IMR-90 (cell line): ENCODE measurements around the gene SYS1. TPM values are rescaled to one million over a fixed set of nuclear protein-coding genes. Genes with fewer than 3 reads are reported as not detected.

Source experiments
- ATAC-seq: fragments of 200-7000 bp; cut with Tn5 transposase; 2 replicates; pipeline ENCODE4 v1.9.1; 2020; ENCODE audit warnings: low read depth, mild to moderate bottlenecking, moderate library complexity
- BruUV-seq: library from RNA; stranded (reverse); fragments of 400-500 nt; replicated peaks from 2 replicates; lab custom pipeline; 2021; lab: Mats Ljungman, UMichigan
- CTCF ChIA-PET: fragments of 300-600 bp; formaldehyde crosslinking; extraction: SDS; loops from one replicate; lab custom pipeline; 2021; ENCODE audit warnings: antibody characterized with exemption; lab: Yijun Ruan, JAX
- POLR2A ChIA-PET: fragments of 300-600 bp; sonication (Branson Sonifier 250); formaldehyde crosslinking; loops from one replicate; lab custom pipeline; 2022; ENCODE audit warnings: antibody characterized with exemption; ENCODE audit not compliant: unreplicated experiment; lab: Charles Lee
- DNase-seq: peaks from one replicate; pipeline ENCODE4 v3.0.0; 2013
- H2AFZ ChIP-seq: replicated peaks from 2 replicates; pipeline ENCODE3; 2013; ENCODE audit warnings: low read length, mild to moderate bottlenecking; ENCODE audit not compliant: poor library complexity
- H2AK5ac ChIP-seq: 2 replicates; pipeline ENCODE4 v1.6.1; 2013; ENCODE audit warnings: low read depth, low read length, inconsistent platforms
- H2AK9ac ChIP-seq: replicated peaks from 2 replicates; pipeline ENCODE3; 2013; ENCODE audit warnings: mild to moderate bottlenecking, low read depth, low read length, moderate library complexity; ENCODE audit not compliant: poor library complexity
- H2BK120ac ChIP-seq: 2 replicates; pipeline ENCODE4 v1.6.1; 2013; ENCODE audit warnings: low read depth, low read length, inconsistent platforms
- H2BK15ac ChIP-seq: 3 replicates; pipeline ENCODE4 v1.6.1; 2013; ENCODE audit warnings: low read depth, low read length, inconsistent platforms
- H2BK20ac ChIP-seq: 2 replicates; pipeline ENCODE4 v1.6.1; 2013; ENCODE audit warnings: low read depth, mild to moderate bottlenecking, inconsistent platforms, low read length, moderate library complexity
- H2BK5ac ChIP-seq: 2 replicates; pipeline ENCODE4 v1.6.1; 2013; ENCODE audit warnings: mild to moderate bottlenecking, low read depth, low read length, inconsistent platforms; ENCODE audit not compliant: poor library complexity, severe bottlenecking
- H3K14ac ChIP-seq: replicated peaks from 2 replicates; pipeline ENCODE4 v1.6.1; 2013; ENCODE audit warnings: low read depth, low read length, inconsistent platforms
- H3K18ac ChIP-seq: 2 replicates; pipeline ENCODE4 v1.6.1; 2013; ENCODE audit warnings: low read depth, low read length, control low read depth
- H3K23ac ChIP-seq: 2 replicates; pipeline ENCODE4 v1.6.1; 2013; ENCODE audit warnings: low read depth, low read length, inconsistent platforms
- H3K27ac ChIP-seq: 2 replicates; pipeline ENCODE4 v1.5.1; 2013; ENCODE audit warnings: mild to moderate bottlenecking, control low read depth, low read length; ENCODE audit not compliant: insufficient read depth
- H3K27me3 ChIP-seq: 2 replicates; pipeline ENCODE4 v1.6.1; 2013; ENCODE audit warnings: low read length; ENCODE audit not compliant: control insufficient read depth, insufficient read depth
- H3K36me3 ChIP-seq: 2 replicates; pipeline ENCODE4 v1.6.1; 2013; ENCODE audit warnings: low read length, mixed read lengths; ENCODE audit not compliant: control insufficient read depth, insufficient read depth
- H3K4ac ChIP-seq: 2 replicates; pipeline ENCODE4 v1.6.1; 2013; ENCODE audit warnings: low read depth, low read length, inconsistent platforms
- H3K4me1 ChIP-seq: 2 replicates; pipeline ENCODE4 v1.6.1; 2013; ENCODE audit warnings: low read length, mixed read lengths; ENCODE audit not compliant: control insufficient read depth, insufficient read depth
- H3K4me2 ChIP-seq: 2 replicates; pipeline ENCODE4 v1.6.1; 2013; ENCODE audit warnings: low read depth, mild to moderate bottlenecking, control low read depth, low read length, moderate library complexity
- H3K4me3 ChIP-seq: 2 replicates; pipeline ENCODE4 v1.5.1; 2013; ENCODE audit warnings: low read depth, mild to moderate bottlenecking, control low read depth, low read length, moderate library complexity; ENCODE audit not compliant: insufficient read depth
- H3K56ac ChIP-seq: 2 replicates; pipeline ENCODE4 v1.6.1; 2013; ENCODE audit warnings: low read length, inconsistent platforms; ENCODE audit not compliant: insufficient read depth; ENCODE audit errors: extremely low read depth
- H3K79me1 ChIP-seq, 2 experiments: 2 replicates each; pipeline ENCODE4 v1.6.1; 2013; ENCODE audit warnings: low read length in 2 of 2, inconsistent platforms in 1 of 2, low read depth in 1 of 2
- H3K9ac ChIP-seq: 2 replicates; pipeline ENCODE4 v1.6.1; 2013; ENCODE audit warnings: low read depth, low read length, control low read depth
- H3K9me1 ChIP-seq: 2 replicates; pipeline ENCODE4 v1.6.1; 2013; ENCODE audit warnings: low read length, inconsistent platforms; ENCODE audit not compliant: insufficient read depth
- H3K9me3 ChIP-seq: 2 replicates; pipeline ENCODE4 v1.6.1; 2013; ENCODE audit warnings: low read length; ENCODE audit not compliant: control insufficient read depth, insufficient read depth
- H4K20me1 ChIP-seq: 2 replicates; pipeline ENCODE4 v1.6.1; 2013; ENCODE audit warnings: low read length, inconsistent platforms; ENCODE audit not compliant: insufficient read depth
- H4K5ac ChIP-seq: 2 replicates; pipeline ENCODE4 v1.6.1; 2013; ENCODE audit warnings: mild to moderate bottlenecking, low read depth, low read length, control low read depth
- H4K8ac ChIP-seq, 2 experiments: 2 replicates each; pipeline ENCODE4 v1.6.1; 2013; ENCODE audit warnings: low read depth in 2 of 2, low read length in 2 of 2, control low read depth in 1 of 2, inconsistent platforms in 1 of 2
- H4K91ac ChIP-seq: 2 replicates; pipeline ENCODE4 v1.6.1; 2013; ENCODE audit warnings: low read depth, low read length, inconsistent platforms; ENCODE audit not compliant: insufficient read depth
- BHLHE40 ChIP-seq: fragments of 150-350 bp; IDR thresholded peaks from 2 replicates; pipeline ENCODE4 v1.6.1; 2016; ENCODE audit warnings: mild to moderate bottlenecking, low read depth, low read length
- CEBPB ChIP-seq: IDR thresholded peaks from 2 replicates; pipeline ENCODE4 v1.6.1; 2012; ENCODE audit warnings: low read depth, low read length, improper control_type of control experiment
- CHD1 ChIP-seq: IDR thresholded peaks from 2 replicates; pipeline ENCODE4 v1.6.1; 2012; ENCODE audit warnings: low read depth, low read length, improper control_type of control experiment
- CTCF ChIP-seq: conservative IDR thresholded peaks from 2 replicates; pipeline ENCODE4 v1.5.1; 2012; ENCODE audit warnings: mild to moderate bottlenecking, low read depth, low read length, improper control_type of control experiment
- ELK1 ChIP-seq: fragments of 150-350 bp; IDR thresholded peaks from 2 replicates; pipeline ENCODE4 v1.6.1; 2016; ENCODE audit warnings: low read depth, mild to moderate bottlenecking, low read length, moderate library complexity, borderline replicate concordance
- FOS ChIP-seq: fragments of 150-350 bp; IDR thresholded peaks from 2 replicates; pipeline ENCODE4 v1.6.1; 2016; ENCODE audit warnings: low read depth, low read length
- MAFK ChIP-seq: IDR thresholded peaks from 2 replicates; pipeline ENCODE4 v1.6.1; 2012; ENCODE audit warnings: low read depth, low read length, improper control_type of control experiment
- MAZ ChIP-seq: IDR thresholded peaks from 2 replicates; pipeline ENCODE4 v1.6.1; 2012; ENCODE audit warnings: low read depth, mild to moderate bottlenecking, low read length, improper control_type of control experiment, moderate library complexity, borderline replicate concordance
- MXI1 ChIP-seq: IDR thresholded peaks from 2 replicates; pipeline ENCODE4 v1.6.1; 2012; ENCODE audit warnings: low read depth, mild to moderate bottlenecking, low read length, moderate library complexity, borderline replicate concordance
- NFE2L2 ChIP-seq: fragments of 150-350 bp; IDR thresholded peaks from 2 replicates; pipeline ENCODE4 v1.6.1; 2016; ENCODE audit warnings: low read depth, mild to moderate bottlenecking, low read length
- POLR2A ChIP-seq: IDR thresholded peaks from 2 replicates; pipeline ENCODE4 v1.6.1; 2012; ENCODE audit warnings: mild to moderate bottlenecking, low read depth, low read length
- RAD21 ChIP-seq: IDR thresholded peaks from 2 replicates; pipeline ENCODE4 v1.6.1; 2012; ENCODE audit warnings: low read length, improper control_type of control experiment
- RCOR1 ChIP-seq: IDR thresholded peaks from 2 replicates; pipeline ENCODE4 v1.6.1; 2012; ENCODE audit warnings: mild to moderate bottlenecking, low read length, improper control_type of control experiment; ENCODE audit not compliant: insufficient replicate concordance
- RFX5 ChIP-seq: IDR thresholded peaks from 2 replicates; pipeline ENCODE4 v1.8.0; 2012; ENCODE audit warnings: low read depth, mild to moderate bottlenecking, low read length, moderate library complexity
- SMC3 ChIP-seq: fragments of 150-350 bp; IDR thresholded peaks from 2 replicates; pipeline ENCODE4 v1.6.1; 2016; ENCODE audit warnings: low read depth, mild to moderate bottlenecking, antibody characterized with exemption, low read length, moderate library complexity
- USF2 ChIP-seq: fragments of 150-350 bp; IDR thresholded peaks from 2 replicates; pipeline ENCODE4 v1.6.1; 2017; ENCODE audit warnings: mild to moderate bottlenecking, antibody characterized with exemption, low read length, low read depth
- WGBS, 2 experiments: methylation state at CpG; one replicate each; pipeline versions ENCODE4 v1.1.5 to v1.1.7; 2013; ENCODE audit warnings: missing lambda C conversion rate in 2 of 2; ENCODE audit not compliant: insufficient read length in 1 of 2; ENCODE audit errors: extremely low coverage in 2 of 2; 5-methylcytosine and 5-hydroxymethylcytosine counted together
- dilution Hi-C: fragments of 300-500 bp; cut with HindIII; formaldehyde crosslinking; loops from one replicate; pipeline ENCODE4 v1.14.3; 2018; ENCODE audit warnings: low sequenced_read_pairs; ENCODE audit not compliant: unreplicated experiment
- in situ Hi-C: fragments of 300-500 bp; cut with MboI; formaldehyde crosslinking; loops from 3 replicates; pipeline ENCODE4 v1.14.3; 2019; ENCODE audit warnings: low sequenced_read_pairs, inconsistent platforms, mixed read lengths
- intact Hi-C: fragments of 100-400 bp; cut with micrococcal nuclease; formaldehyde crosslinking; loops from 2 replicates; pipeline ENCODE4 v1.10.0; 2022
- polyA plus RNA-seq, 3 experiments: library from polyadenylated mRNA; depleted of rRNA; stranded (reverse); fragments of >200 nt; gene quantifications; 2 replicates each; pipeline ENCODE4 v1.2.3, GENCODE V29; 2012; ENCODE audit warnings: low replicate concordance in 1 of 3
- total RNA-seq: library from RNA; depleted of rRNA; stranded (reverse); fragments of >200 nt; gene quantifications from 2 replicates; pipeline ENCODE4 v1.2.3, GENCODE V29; 2012

SYS1 gene
- total and polyA plus RNA-seq, 2 of the 4 experiments (the other 2 are of a cell fraction), result 12.9 to 24.6 TPM

GRCh38 chr20:45366631-45367030 lies 3.7 kb downstream of the SYS1 start:
- TF ChIP-seq USF2, result no peak
- no peak for TF ChIP-seq CHD1
- no peak for TF ChIP-seq RCOR1
- TF ChIP-seq RAD21, result no peak
- no peak for TF ChIP-seq POLR2A
- TF ChIP-seq MAZ, result no peak
- no peak for TF ChIP-seq ELK1
- TF ChIP-seq CEBPB, result no peak
- TF ChIP-seq FOS, result no peak
- TF ChIP-seq SMC3, result no peak
- TF ChIP-seq NFE2L2, result no peak
- no peak for TF ChIP-seq MXI1
- TF ChIP-seq MAFK, result no peak
- TF ChIP-seq BHLHE40, result no peak
- TF ChIP-seq RFX5, result no peak
- TF ChIP-seq CTCF, result no peak
- in situ Hi-C loops (no loop called here), dilution Hi-C loops (no loop called here), intact Hi-C loops (no loop called here)
- Histone ChIP-seq H2BK15ac (no peak overlapping the region), H4K20me1 (no peaks in the 10 kb centered on the region), H4K5ac (no peak overlapping the region), H3K4me3 (no peak overlapping the region), H3K9me1 (peaks cover 4% of the 10 kb centered on the region; the same call in 1 of the 2 replicates), H4K91ac (no peak overlapping the region), H3K4ac (no peak overlapping the region), H2BK120ac (no peak overlapping the region), H3K9me3 (no peaks in the 10 kb centered on the region), H3K27ac (no peak overlapping the region), H2AFZ (no peak overlapping the region), H3K4me1 (0 out of 2 replicates have a peak, but pooled peaks cover 3% of the 10 kb centered on the region), H3K4me2 (no peak overlapping the region), H3K14ac (no peak overlapping the region), H2AK9ac (no peak overlapping the region), H4K8ac (no peak overlapping the region), H3K27me3 (no peaks in the 10 kb centered on the region), H2BK5ac (no peak overlapping the region), H3K23ac (no peak overlapping the region), H3K18ac (no peak overlapping the region), H3K56ac (no peak overlapping the region), H2BK20ac (no peak overlapping the region), H3K36me3 (peaks cover 19% of the 10 kb centered on the region), H3K9ac (no peak overlapping the region), H2AK5ac (no peak overlapping the region), H3K79me1 (peaks cover 9 to 39% of the 10 kb centered on the region in 2 experiments)
- BruUV-seq, result no TSS peak
- ATAC-seq (no peak), DNase-seq (no peak)
- WGBS, 2 experiments, result 86% methylated on average over 7 of the region's 11 CpGs; no CpG with 5 or more reads in 1 of the 2 experiments
- POLR2A ChIA-PET, result no interaction called here
- CTCF ChIA-PET, result no interaction called here
